NCI-H2081 treated with DMSO at 0.1 percent for 48 hours (cell line): ENCODE data around the gene PHF10.
"Not testable (repeated sequence)": the region's sequence is repeated elsewhere in the genome, so short reads cannot be mapped to it uniquely, and the experiment has no call there.

Experiments
- DNase-seq: peaks from one replicate; lab custom pipeline; 2025; lab: John Stamatoyannopoulos, UW

PHF10 gene

DNA sequence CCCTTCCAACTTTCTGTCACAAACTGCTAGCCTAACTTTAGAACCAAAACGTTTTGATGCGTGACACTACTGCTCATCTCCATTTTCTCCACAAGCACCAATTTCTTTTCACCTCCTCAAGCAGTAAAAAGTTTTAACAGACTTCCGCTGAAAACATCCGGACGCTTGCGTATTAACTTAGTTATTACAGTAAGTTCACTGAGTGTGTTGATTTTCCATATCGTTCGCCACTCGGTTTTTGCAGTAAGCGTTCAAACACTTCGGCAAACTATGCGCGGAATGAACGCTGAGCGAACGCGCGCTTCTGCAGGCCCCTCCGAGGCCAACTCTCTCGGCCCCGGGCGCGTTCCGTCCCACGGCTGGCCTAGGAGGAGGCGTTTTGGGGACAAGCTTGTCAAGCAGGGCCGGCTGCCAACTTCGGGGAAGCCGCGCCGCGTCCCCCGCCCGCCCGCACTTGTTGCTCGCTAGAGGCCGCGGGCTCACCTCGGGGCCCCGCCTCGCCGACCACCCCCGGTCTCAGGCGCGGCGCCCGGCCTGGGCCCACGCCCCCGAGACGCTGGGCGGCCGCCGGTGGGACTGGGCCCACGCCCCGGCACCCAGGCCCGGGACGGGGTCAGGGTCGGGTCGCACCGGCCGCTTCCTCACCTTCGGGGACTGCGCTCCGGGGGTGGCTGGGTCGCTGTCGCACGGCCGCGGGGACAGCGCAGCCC lies 945 bp downstream of the PHF10 start:
- DNase-seq = no peak

DNA sequence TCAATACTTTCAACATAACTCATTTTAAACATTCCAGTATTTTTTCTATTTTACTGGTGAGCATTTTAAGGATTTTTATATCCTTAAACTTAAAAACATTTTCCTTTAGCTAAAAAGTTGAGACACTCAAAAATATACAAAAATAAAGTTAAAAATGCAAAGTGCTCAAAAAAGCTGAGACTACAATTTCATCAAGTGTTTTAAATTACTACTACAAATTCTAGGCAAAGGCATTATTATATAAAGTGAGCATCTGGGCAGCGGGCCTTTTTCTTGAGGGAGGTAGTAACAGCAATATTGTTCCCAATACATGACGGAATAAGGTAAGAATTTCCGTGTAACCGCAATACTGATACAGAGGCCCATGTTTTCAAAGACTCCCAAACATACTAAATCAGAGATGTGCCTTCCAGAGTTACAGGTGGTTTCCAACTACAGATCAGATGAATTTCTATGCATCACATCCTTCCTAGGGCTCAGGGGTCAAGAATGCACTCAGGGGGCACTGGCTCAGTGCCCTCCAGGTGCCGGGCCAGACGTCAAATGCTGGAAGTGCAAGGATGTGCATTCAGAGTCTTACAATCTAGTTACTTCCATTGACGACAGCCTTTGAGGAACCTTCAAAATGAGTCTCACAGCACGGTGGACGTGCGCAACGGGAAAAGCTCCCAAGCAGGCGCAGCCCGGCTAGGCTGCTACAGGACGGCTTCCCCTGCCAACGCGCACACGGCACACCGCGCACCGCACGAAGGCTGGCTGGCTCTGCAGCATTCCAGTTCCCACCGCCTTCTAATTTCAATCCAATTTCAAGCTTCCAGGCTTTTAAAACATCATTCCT lies 1.7 kb downstream of the PHF10 start:
- no peak for DNase-seq

- no peak for DNase-seq
Measured at GRCh38 chr6:169720207-169720855, 4.0 kb downstream of the PHF10 start.

GRCh38 chr6:169719117-169719516 lies 5.2 kb downstream of the PHF10 start:
- no peak for DNase-seq

- DNase-seq = no peak
Measured at GRCh38 chr6:169714595-169714994, 9.7 kb downstream of the PHF10 start.

- no peak for DNase-seq
Measured at GRCh38 chr6:169714178-169714577, 10.1 kb downstream of the PHF10 start.

GRCh38 chr6:169710009-169710408 lies 14.3 kb downstream of the PHF10 start:
- DNase-seq = no peak

DNA sequence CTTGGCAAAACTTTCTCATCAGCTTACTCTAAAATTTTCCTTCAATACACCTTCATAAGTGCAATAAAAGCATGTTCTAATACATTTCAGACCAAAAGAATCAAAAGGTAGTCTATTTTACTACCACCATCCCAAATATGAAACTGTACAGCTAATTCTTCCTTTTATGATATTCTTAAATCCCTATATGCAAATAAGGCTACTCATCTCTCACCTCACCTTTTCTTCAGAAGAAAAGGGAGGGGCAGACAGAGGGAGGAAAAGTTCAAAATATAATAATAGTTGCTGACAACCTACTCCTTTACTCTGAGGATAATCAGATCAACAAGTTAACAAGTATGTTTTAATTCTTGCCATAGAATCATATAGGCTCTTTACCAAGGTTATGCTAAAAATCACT lies 15.0 kb downstream of the PHF10 start:
- DNase-seq = no peak

DNA sequence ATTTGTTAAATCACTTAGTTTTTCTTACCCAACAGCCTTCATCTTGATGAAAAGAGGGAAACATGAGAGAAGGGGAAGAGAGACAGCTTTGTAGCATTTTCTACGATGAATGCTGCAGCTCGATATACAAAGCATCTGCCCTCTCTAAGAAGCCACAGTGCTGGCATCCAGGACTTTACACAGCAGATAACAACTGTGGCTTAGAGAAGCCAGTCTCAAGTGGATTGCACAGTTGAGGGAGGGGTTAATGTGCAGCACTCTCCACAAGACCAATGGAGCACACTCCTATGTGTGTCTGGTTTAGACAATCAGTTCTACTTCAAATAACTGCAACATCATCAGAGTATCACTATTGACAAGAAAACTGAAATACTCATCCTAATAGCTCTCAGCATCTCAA lies 16.5 kb downstream of the PHF10 start:
- DNase-seq = no peak

- no peak for DNase-seq
Measured at GRCh38 chr6:169702840-169703246, 21.5 kb downstream of the PHF10 start.

DNA sequence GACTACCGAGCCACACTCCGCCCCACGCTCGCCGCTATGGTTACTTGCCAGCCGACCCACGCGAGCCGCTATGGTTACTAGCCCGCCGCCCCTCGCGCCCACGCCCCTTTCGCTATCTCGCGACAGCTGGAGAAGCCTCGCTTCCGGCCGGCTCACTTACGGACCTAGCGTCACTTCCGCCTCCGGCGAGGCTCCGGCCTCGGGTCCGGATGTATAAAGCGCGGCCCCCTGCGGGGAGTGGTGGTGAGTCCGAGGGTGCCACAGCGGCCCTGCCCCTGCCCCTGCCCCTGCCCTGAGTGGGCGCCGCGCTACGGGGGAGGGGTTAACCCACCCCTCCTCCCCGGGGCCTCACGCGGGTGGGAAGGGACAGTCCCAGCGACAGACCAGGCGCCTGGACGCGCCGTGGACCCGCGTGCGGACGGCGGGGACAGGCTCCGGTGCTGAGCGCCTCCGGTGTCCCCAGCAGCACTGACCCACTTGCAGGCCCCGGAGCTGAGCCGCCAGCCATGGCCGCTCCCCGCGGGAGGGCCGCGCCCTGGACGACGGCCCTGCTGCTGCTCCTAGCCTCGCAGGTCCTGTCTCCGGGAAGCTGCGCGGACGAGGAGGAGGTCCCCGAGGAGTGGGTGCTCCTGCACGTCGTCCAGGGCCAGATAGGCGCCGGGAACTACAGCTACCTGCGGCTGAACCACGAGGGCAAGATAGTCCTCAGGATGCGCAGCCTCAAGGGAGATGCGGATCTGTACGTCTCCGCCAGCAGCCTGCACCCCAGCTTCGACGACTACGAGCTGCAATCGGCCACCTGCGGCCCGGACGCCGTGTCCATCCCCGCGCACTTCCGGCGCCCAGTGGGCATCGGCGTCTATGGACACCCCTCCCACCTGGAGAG lies 22.1 kb downstream of the PHF10 start, which contains the start of the genes C6orf120 and WDR27:
Gene C6orf120, plus strand, starts transcription at position 173 of the 886 bp plus-strand sequence. Its CDS starts 334 bp downstream, at position 507.
Gene WDR27, minus strand, starts transcription at position 76 of the 886 bp plus-strand sequence. CDS start 13,024 bp downstream, outside the sequence.
- DNase-seq = peak; percentile 38

DNA sequence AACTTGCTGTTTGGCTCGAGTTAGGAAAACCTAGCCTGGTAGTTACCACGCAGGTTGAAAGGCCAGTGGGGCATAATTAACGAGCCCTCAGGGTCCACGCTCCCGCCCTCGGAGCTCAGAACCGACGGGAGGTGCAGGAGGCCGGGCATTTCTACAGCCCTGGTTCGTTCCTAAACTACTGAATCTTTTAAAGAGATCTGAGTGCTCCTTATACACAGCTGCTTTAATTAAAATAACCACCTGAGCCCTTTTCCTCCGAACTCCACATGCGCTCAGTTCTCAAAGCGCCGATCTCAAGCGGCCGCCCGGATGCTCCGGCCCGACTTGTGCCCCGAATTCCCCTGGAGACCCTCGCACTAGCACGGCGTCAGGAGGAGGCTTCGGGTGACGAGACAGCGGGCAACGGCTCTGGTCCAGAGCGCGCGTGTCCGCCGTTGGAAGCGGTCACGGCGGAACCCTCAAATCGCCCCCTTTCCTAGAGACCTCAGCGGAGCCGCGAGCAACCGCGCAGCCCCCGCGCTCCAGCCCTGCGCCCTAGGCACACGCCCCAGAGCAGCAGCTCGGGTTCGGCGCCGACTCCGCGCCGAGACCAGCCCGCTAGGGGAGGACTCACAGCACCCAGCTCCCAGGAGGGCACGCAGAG lies 22.9 kb downstream of the PHF10 start:
- DNase-seq = no peak

- DNase-seq = no peak
Measured at GRCh38 chr6:169700296-169700695, 24.0 kb downstream of the PHF10 start.

DNA sequence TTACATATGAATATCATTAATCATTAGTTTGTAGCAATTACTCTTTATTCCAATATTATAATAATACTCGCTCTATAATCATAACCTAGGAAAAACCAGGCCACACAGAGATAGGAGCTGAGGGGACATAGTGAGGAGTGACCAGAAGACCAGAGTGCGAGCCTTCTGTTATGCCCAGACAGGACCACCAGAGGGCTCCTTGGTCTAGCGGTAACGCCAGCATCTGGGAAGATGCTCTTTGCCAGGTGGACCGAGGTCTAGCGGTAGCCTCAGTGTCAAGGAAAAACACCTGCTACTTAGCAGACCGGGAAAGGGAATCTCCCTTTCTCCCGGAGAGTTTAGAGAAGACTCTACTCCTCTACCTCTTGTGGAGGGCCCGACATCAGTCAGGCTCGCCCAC lies 27.2 kb downstream of the PHF10 start:
- DNase-seq = not testable (repeated sequence)

GRCh38 chr6:169695131-169695530 lies 29.2 kb downstream of the PHF10 start:
- no peak for DNase-seq

GRCh38 chr6:169692516-169692915 lies 31.8 kb downstream of the PHF10 start:
- DNase-seq = no peak

GRCh38 chr6:169691260-169691659 lies 33.0 kb downstream of the PHF10 start:
- DNase-seq = no peak

DNA sequence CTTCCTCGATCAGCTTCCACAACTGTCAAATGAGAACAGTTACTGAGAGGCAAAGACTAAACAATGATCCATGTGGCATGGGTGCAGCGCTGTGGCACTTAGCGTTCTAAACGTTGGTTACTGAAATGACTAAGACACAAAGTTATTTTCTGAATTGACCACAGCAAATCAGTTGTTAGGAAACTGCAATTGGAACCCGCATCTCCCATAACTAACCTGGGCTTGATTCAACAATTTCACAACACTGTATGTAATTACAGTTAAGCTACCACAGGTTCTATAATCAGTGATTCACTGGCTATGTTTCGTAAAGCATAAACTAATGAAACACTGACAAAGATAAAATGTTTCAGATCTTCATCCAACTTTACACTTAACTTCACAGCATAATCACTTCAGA lies 35.0 kb downstream of the PHF10 start:
- no peak for DNase-seq

DNA sequence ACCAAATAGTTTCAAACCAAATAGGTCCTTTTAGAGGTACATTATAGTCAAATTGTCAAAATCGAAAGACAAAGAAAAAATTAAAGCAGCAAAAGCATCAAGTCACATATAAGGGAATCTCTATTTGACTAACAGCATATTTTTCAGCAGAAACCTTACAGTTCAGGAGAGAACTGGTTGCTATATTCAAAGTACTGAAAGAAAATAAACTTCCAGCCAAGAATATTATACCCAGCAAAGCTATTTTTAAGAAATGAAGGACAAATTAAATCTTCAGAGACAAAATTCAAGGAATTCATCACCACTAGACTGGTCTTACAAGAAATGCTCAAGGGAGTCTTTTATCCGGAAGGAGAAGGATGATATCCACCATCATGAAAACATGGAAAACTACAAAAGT lies 38.4 kb downstream of the PHF10 start:
- DNase-seq = no peak

DNA sequence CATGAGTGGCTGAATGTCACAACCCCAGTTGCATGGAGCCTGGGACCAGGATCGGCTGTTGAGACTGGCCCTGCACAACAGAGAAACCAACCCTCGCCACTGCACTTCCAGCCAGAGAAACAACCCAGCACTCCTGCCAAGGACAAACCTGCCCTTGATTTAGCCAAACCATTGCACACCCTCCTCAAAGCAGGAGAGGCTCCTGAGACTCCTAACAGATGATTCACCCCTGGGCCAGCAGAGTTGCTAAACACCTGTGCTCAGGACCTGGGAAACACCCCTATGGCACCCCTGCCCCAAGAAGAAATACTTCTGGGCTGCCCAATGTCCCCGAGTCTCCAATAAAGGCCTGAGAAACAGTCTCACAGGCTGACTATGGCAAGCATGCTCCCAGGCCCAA lies 40.2 kb downstream of the PHF10 start:
- no peak for DNase-seq

DNA sequence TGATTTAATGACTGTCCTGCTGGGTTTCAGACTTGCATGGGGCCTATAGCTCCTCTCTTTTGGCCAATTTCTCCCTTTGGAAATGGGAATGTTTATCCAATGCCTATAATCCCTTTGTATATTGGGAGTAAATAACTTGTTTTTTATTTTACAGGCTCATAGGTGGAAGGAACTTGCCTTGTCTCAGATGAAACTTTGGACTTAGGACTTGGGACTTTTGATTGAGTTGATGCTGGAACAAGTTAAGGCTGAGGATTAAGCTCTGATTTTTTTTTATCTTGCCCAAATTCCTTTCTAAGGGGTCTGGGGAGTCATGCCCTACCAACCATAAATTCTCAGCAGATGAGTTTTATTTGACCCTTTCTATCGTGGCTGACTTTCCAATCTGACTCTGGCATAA lies 46.0 kb downstream of the PHF10 start:
- no peak for DNase-seq
